HepG2 (cell line): ENCODE measurements around the gene PLA2G2A. TPM values are rescaled to one million over a fixed set of nuclear protein-coding genes. Genes with fewer than 3 reads are reported as not detected.
"Not testable (repeated sequence)": the region's sequence is repeated elsewhere in the genome, so short reads cannot be mapped to it uniquely, and the experiment has no call there.

Experiments
- ARID5B ChIP-seq: IDR thresholded peaks from 2 replicates; pipeline ENCODE4 v1.4.0; 2020; ENCODE audit warnings: mild to moderate bottlenecking, missing genetic modification reagents
- ASH2L ChIP-seq: fragments of 300-600, 200-600 bp; sonication (generic); IDR thresholded peaks from 2 replicates; pipeline ENCODE4 v1.7.0; 2017; ENCODE audit warnings: low read depth, mild to moderate bottlenecking, moderate library complexity, mixed read lengths, low read length; ENCODE audit not compliant: insufficient read length
- DPF2 ChIP-seq: sonication (generic); formaldehyde crosslinking; IDR thresholded peaks from 2 replicates; pipeline ENCODE4 v1.4.0; 2020; ENCODE audit warnings: mild to moderate bottlenecking, low read depth, missing genetic modification reagents, borderline replicate concordance
- FOXA1 ChIP-seq, 2 experiments: fragments of 450-650 bp in 1 of 2; sonication (generic) in 1 of 2; formaldehyde crosslinking in 1 of 2; IDR thresholded peaks; 2 replicates each; pipeline versions ENCODE4 v1.4.0 to v1.6.1; 2016 to 2020; ENCODE audit warnings: missing genetic modification reagents in 1 of 2
- FOXO4 ChIP-seq: sonication (generic); formaldehyde crosslinking; conservative IDR thresholded peaks from 2 replicates; pipeline ENCODE4 v1.8.1; 2023; ENCODE audit warnings: missing genetic modification reagents
- FOXP4 ChIP-seq: sonication (generic); formaldehyde crosslinking; IDR thresholded peaks from 2 replicates; pipeline ENCODE4 v1.4.0; 2020; ENCODE audit warnings: missing genetic modification reagents
- HMG20A ChIP-seq: IDR thresholded peaks from 2 replicates; pipeline ENCODE4 v1.6.1; 2016; ENCODE audit warnings: borderline replicate concordance
- NFIC ChIP-seq: IDR thresholded peaks from 2 replicates; pipeline ENCODE4 v1.6.1; 2012; ENCODE audit warnings: mild to moderate bottlenecking, low read length, inconsistent platforms
- RBFOX2 ChIP-seq: fragments of 200-400 bp; formaldehyde crosslinking; IDR thresholded peaks from 2 replicates; pipeline ENCODE4 v1.6.1; 2017; ENCODE audit warnings: low read depth, mild to moderate bottlenecking, low read length
- RXRB ChIP-seq: IDR thresholded peaks from 2 replicates; pipeline ENCODE4 v1.6.1; 2016; ENCODE audit warnings: borderline replicate concordance, missing genetic modification reagents, missing compliant biosample characterization
- SAP130 ChIP-seq: IDR thresholded peaks from 2 replicates; pipeline ENCODE4 v1.6.1; 2016; ENCODE audit warnings: low read depth
- SOX5 ChIP-seq: IDR thresholded peaks from 2 replicates; pipeline ENCODE4 v1.6.1; 2016; ENCODE audit warnings: borderline replicate concordance
- SP5 ChIP-seq: IDR thresholded peaks from 2 replicates; pipeline ENCODE4 v1.6.1; 2016; ENCODE audit warnings: low read depth, borderline replicate concordance
- THRA ChIP-seq: sonication (generic); formaldehyde crosslinking; IDR thresholded peaks from 2 replicates; pipeline ENCODE4 v1.4.0; 2020; ENCODE audit warnings: missing genetic modification reagents, borderline replicate concordance
- ZNF503 ChIP-seq: sonication (generic); formaldehyde crosslinking; IDR thresholded peaks from 2 replicates; pipeline ENCODE4 v1.4.0; 2020; ENCODE audit warnings: missing genetic modification reagents
- polyA plus RNA-seq, 8 experiments: library from polyadenylated mRNA; depleted of rRNA in 3 of 8; stranded (reverse) in 7 of 8; unstranded in 1 of 8; fragments of >200 nt; fragmentation: Illumina TruSeq in 4 of 8; extraction: Trizol in 4 of 8; gene quantifications; 2 replicates each; pipeline versions ENCODE4 v1.2.1 to v1.2.3, GENCODE V29; 2011 to 2016; ENCODE audit warnings: low read depth in 4 of 8, missing spikeins in 1 of 8, mixed read lengths in 1 of 8; ENCODE audit not compliant: insufficient read depth in 1 of 8
- total RNA-seq, 5 experiments: library from RNA; depleted of rRNA; stranded (reverse); fragments of >200 nt; fragmentation: Illumina TruSeq; extraction: Trizol; gene quantifications; 2 replicates each; pipeline ENCODE4 v1.2.3, GENCODE V29; 2016; ENCODE audit warnings: low read depth in 1 of 5

Gene PLA2G2A
- total and polyA plus RNA-seq, 2 of the 13 experiments (the other 11 are each of a cell fraction or from before 2014, with no cell fraction given): 0.35 to 30.3 TPM

GRCh38 chr1:19927130-19927421, 52.3 kb downstream of the PLA2G2A start (continued):
- TF ChIP-seq ARID5B (CRISPR knock-in tag) (peak; percentile 51; the same call in 1 of the 2 replicates), ZNF503 (CRISPR knock-in tag) (peak; percentile 20; the same call in 1 of the 2 replicates), FOXA1 (CRISPR knock-in tag; IDR thresholded peaks at IDR 0.05) (peak; percentile 73), FOXO4 (0 out of 2 replicates have a peak, but pooled peaks have one; percentile 27), THRA (peak; percentile 48; the same call in 1 of the 2 replicates), NFIC (0 out of 2 replicates have a peak, but pooled peaks have one; percentile 37), ASH2L (peak; percentile 23), SP5 (CRISPR knock-in tag) (peak; percentile 28; the same call in 1 of the 2 replicates), RXRB (CRISPR knock-in tag) (peak; percentile 35; the same call in 1 of the 2 replicates), SAP130 (peak; percentile 56; the same call in 1 of the 2 replicates), FOXP4 (CRISPR knock-in tag) (peak; percentile 37; the same call in 1 of the 2 replicates), RBFOX2 (0 out of 2 replicates have a peak, but pooled peaks have one; percentile 21), HMG20A (peak; percentile 37; the same call in 1 of the 2 replicates), SOX5 (CRISPR knock-in tag) (0 out of 2 replicates have a peak, but pooled peaks have one; percentile 5), DPF2 (CRISPR knock-in tag) (peak; percentile 61; the same call in 1 of the 2 replicates)
- not testable (repeated sequence) for TF ChIP-seq FOXA1 (IDR thresholded peaks at IDR 0.05)
